ENCODE results near the gene CSTB. TPM values are rescaled to one million over a fixed set of nuclear protein-coding genes. Genes with fewer than 3 reads are reported as not detected.
"Not testable (repeated sequence)": the region's sequence is repeated elsewhere in the genome, so short reads cannot be mapped to it uniquely, and the experiment has no call there.

CSTB gene, protein sequence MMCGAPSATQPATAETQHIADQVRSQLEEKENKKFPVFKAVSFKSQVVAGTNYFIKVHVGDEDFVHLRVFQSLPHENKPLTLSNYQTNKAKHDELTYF
- 11.9 and 14.9 TPM in 2 replicates for total RNA-seq (2014; rRNA removed; shearing (Covaris generic))

GRCh38 chr21:43775795-43776430 lies at the start of gene CSTB:
Gene CSTB, minus strand, starts transcription at chr21:43776308. Its CDS starts 39 bp downstream, at chr21:43776269.
- H3K36me3 ChIP-seq: peaks cover 29% of the 10 kb centered on the region
- peak within 1 kb of the TSS; percentile 94 for H3K4me3 ChIP-seq
- no peaks in the 10 kb centered on the region for H3K9me3 ChIP-seq (replicated peaks)
- peaks cover 10% of the 10 kb centered on the region for H3K4me1 ChIP-seq (replicated peaks)
- DNase-seq (ENCODE audit: low read depth in 1 of 2, low spot score in 2 of 2): peak; percentile 83 to 84
- peak within 1 kb of the TSS; percentile 88 for H3K27ac ChIP-seq
- no peaks in the 10 kb centered on the region for H3K27me3 ChIP-seq (replicated peaks)

DNA sequence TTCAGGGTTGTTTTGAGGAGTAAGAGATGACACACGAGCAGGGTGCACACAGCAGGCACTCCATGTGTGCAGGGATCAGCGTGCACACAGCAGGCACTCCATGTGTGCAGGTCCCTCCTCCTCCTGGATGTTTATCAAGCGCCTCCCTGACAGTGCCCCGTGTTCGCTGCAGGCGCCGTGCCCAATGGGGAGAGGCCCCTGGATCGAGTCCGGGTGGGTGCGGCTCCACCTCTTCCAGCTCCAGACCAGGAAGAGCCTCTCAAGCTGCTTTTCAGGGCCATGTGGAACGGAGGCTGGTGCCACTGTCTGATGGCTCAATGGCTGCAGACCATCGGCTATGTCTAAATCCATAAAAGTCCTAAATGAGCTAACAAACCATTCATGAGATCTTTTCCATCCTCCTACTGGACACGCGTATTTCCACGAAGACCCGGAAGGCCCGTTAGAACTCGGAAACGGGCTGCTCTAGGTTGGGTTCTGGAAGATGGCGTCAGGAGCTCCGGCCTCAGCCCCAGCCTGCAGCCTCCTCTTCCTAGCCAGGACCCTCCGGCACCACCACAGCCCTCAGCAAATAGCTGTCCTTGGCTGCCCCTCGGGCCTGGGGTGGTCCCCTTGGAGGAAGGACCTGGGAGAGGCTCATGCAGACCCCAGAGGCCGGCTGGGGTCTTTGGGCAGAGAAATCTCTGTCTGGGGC lies 49.3 kb upstream of the CSTB start:
- Histone ChIP-seq H3K4me1 (replicated peaks) (peaks cover 54% of the 10 kb centered on the region), H3K9me3 (replicated peaks) (no peaks in the 10 kb centered on the region), H3K27me3 (replicated peaks) (no peaks in the 10 kb centered on the region), H3K36me3 (no peaks in the 10 kb centered on the region; the same call in 1 of the 2 replicates), H3K27ac (no peak overlapping the region), H3K4me3 (no peak overlapping the region)
- DNase-seq (ENCODE audit: low read depth in 1 of 2, low spot score in 2 of 2): no peak

GRCh38 chr21:43824333-43825241 lies 48.5 kb upstream of the CSTB start:
- no peaks in the 10 kb centered on the region for H3K27me3 ChIP-seq (replicated peaks)
- DNase-seq (ENCODE audit: low read depth in 1 of 2, low spot score in 2 of 2): peak in 1 of 2 experiments; percentile 29
- no peaks in the 10 kb centered on the region; the same call in 1 of the 2 replicates for H3K36me3 ChIP-seq
- H3K4me1 ChIP-seq (replicated peaks): peaks cover 48% of the 10 kb centered on the region
- no peaks in the 10 kb centered on the region for H3K9me3 ChIP-seq (replicated peaks)
- H3K4me3 ChIP-seq: no peak overlapping the region
- no peak overlapping the region for H3K27ac ChIP-seq

GRCh38 chr21:43822741-43823140 lies 46.6 kb upstream of the CSTB start:
- not testable (repeated sequence) for H3K9me3 ChIP-seq (replicated peaks); H3K27me3 ChIP-seq (replicated peaks); H3K4me3 ChIP-seq; DNase-seq (ENCODE audit: low read depth in 1 of 2, low spot score in 2 of 2); H3K27ac ChIP-seq; H3K36me3 ChIP-seq
- peaks cover 39% of the 10 kb centered on the region for H3K4me1 ChIP-seq (replicated peaks)

- peaks cover 34% of the 10 kb centered on the region for H3K4me1 ChIP-seq (replicated peaks)
- H3K9me3 ChIP-seq (replicated peaks); H3K4me3 ChIP-seq; DNase-seq (ENCODE audit: low read depth in 1 of 2, low spot score in 2 of 2); H3K36me3 ChIP-seq; H3K27ac ChIP-seq; H3K27me3 ChIP-seq (replicated peaks): not testable (repeated sequence)
Measured at GRCh38 chr21:43822166-43822565, 46.1 kb upstream of the CSTB start.

- Histone ChIP-seq H3K36me3 (no peaks in the 10 kb centered on the region), H3K4me1 (replicated peaks) (peaks cover 21% of the 10 kb centered on the region), H3K4me3 (no peak overlapping the region), H3K27ac (no peak overlapping the region), H3K27me3 (replicated peaks) (no peaks in the 10 kb centered on the region), H3K9me3 (replicated peaks) (no peaks in the 10 kb centered on the region)
- DNase-seq (ENCODE audit: low read depth in 1 of 2, low spot score in 2 of 2): no peak
Measured at GRCh38 chr21:43820466-43820865, 44.4 kb upstream of the CSTB start.

DNA sequence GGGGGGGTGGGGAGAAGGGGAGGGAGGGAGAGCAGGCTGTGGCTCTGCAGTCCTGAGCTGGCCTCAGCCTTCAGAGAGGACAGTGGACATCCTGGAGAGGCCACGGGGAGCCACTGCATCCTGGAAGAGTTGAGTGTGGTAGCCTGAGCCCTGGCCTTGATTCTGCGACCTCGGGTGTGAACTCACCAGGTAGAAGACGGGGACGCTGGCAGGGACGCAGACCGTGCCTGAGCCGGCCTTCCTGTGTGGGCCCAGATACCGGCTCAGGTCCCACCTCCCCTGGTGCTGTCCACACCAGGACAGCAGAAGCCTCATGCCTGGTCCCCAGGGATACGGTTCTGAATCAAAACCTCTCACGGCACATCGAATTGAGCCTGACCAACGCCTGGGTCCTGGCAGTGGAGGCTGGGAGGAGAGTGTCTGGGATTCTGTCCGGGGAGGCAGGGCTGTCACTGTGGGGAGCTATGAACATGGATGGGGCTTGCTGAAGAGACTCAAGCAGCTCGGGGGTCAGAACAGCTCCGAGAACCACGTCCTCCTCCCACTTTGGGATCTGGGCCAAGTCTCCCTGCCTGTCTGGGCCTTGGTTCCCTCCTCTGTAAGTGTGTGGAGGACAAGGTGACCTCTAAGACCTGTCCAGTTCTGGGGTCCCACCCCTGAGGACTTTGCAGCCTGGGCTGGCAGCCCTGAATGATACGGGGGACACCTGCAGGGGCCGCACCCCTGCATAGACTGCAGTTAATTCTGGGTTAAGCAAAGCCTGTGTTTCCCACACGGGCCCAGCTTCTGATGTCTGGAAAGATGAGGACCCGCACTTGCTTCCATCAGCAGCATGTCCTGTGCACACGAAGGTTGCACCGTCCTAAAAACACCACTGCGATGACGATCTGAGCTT lies 43.6 kb upstream of the CSTB start:
- Histone ChIP-seq H3K4me3 (no peak overlapping the region), H3K27me3 (replicated peaks) (no peaks in the 10 kb centered on the region), H3K36me3 (no peaks in the 10 kb centered on the region), H3K9me3 (replicated peaks) (no peaks in the 10 kb centered on the region), H3K4me1 (replicated peaks) (peaks cover 16% of the 10 kb centered on the region), H3K27ac (no peak overlapping the region)
- DNase-seq (ENCODE audit: low read depth in 1 of 2, low spot score in 2 of 2): no peak

- H3K27me3 ChIP-seq (replicated peaks): no peaks in the 10 kb centered on the region
Measured at GRCh38 chr21:43818685-43819084, 42.6 kb upstream of the CSTB start.

DNA sequence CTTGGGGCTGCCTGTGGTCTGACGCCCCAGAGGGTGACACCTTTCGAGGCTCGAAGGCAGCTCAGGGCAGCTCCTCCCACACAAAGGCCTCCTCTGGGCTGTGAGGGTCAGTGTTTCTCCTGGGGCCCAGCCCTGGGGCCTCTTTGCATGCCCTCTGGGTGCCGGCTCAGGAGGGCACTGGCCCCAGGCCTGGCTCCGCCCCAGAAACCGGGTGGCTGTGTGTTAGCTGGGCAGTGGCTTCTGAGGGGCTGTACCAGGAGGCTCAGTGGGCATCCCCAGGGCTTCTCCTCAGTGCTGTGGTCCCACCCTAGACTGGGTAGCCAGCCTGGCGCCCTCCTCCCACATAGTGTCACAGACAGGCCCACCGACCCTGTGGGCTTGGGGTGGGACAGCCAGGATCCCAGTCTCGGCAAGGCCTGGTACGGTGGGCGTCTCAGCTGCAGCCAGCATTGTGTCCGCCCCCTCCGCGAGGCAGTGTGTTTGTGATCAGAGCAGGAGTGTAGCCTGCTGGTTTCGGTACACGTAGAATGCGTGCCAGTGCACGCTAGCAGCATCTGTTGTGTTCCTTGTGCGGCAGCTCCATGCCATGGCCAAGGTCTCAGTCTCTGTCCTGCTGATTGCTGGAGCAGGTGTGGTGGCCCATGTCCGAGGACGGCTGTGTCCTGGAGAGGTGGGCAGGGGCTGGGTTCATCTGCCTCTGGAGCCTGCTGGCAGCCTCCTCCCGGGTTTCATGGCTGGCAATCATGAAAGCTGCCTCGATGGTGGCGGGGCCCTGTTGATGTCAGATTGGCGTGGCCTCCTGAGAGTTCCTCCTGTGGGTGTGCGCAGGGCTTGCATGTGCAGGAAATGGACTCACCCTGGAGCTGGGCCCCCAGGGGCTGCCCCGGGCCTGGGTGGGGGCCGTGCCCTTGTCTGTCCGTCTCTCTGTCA lies 41.3 kb upstream of the CSTB start:
- H3K4me1 ChIP-seq (replicated peaks): peaks cover 14% of the 10 kb centered on the region
- H3K27ac ChIP-seq: no peak overlapping the region
- H3K27me3 ChIP-seq (replicated peaks): no peaks in the 10 kb centered on the region
- H3K9me3 ChIP-seq (replicated peaks): no peaks in the 10 kb centered on the region
- DNase-seq (ENCODE audit: low read depth in 1 of 2, low spot score in 2 of 2): no peak
- H3K36me3 ChIP-seq: no peaks in the 10 kb centered on the region
- no peak overlapping the region for H3K4me3 ChIP-seq

More at GRCh38 chr21:43818685-43819084, 42.6 kb upstream of the CSTB start:
- Histone ChIP-seq H3K27ac (no peak overlapping the region), H3K36me3 (no peaks in the 10 kb centered on the region), H3K4me1 (replicated peaks) (peaks cover 7% of the 10 kb centered on the region; the same call in 1 of the 2 replicates), H3K4me3 (no peak overlapping the region), H3K9me3 (replicated peaks) (no peaks in the 10 kb centered on the region)
- DNase-seq (ENCODE audit: low read depth in 1 of 2, low spot score in 2 of 2): no peak

DNA sequence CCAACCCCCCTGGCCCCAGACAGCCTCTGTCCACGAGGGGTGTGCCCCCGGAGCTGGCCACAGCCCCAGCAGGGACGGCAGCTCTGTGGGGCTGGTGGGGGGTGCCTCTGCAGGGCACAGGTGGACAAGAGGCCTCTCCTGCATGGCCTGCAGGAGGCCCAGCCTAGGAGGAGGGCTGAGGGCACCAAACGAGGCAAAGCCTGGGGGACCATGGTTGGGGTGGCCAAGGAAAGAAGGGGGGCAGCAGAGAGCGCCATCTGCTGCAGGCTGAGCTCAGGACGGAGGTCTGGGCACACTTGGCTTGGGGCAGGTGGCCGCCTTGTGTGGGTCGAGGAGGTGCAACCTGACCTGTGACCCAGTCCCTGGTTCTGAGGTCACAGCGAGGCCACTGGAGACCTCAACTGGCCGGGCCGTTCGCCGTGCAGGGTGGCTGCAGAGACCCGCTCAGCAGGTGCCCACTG lies 40.5 kb upstream of the CSTB start:
- no peaks in the 10 kb centered on the region for H3K36me3 ChIP-seq
- no peaks in the 10 kb centered on the region for H3K9me3 ChIP-seq (replicated peaks)
- no peaks in the 10 kb centered on the region for H3K27me3 ChIP-seq (replicated peaks)
- H3K4me3 ChIP-seq: no peak overlapping the region
- H3K4me1 ChIP-seq (replicated peaks): peaks cover 21% of the 10 kb centered on the region
- no peak overlapping the region for H3K27ac ChIP-seq
- DNase-seq (ENCODE audit: low read depth in 1 of 2, low spot score in 2 of 2): no peak

DNA sequence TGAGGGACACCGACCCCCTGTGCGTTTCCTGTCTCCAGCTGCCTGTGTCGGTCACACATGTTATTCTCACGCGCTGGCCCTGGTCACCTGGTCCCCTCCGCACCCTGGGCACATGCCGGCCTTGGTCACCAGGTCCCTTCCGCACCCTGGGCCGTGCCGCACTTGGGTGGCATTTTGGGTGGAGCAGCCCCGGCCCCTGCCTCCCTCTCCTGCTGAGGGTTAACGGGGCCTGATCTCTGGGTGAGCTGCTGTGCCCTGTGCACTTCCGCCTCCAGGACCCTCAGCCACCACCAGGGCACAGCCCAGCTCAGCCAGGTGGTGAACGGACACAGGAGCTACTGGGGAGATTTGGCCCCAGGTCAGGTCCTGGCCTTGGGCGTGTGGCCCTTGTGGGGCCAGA lies 39.9 kb upstream of the CSTB start:
- no peaks in the 10 kb centered on the region for H3K27me3 ChIP-seq (replicated peaks)
- H3K27ac ChIP-seq: no peak overlapping the region
- no peaks in the 10 kb centered on the region for H3K9me3 ChIP-seq (replicated peaks)
- H3K4me3 ChIP-seq: no peak overlapping the region
- H3K36me3 ChIP-seq: no peaks in the 10 kb centered on the region
- no peak for DNase-seq (ENCODE audit: low read depth in 1 of 2, low spot score in 2 of 2)
- H3K4me1 ChIP-seq (replicated peaks): peaks cover 28% of the 10 kb centered on the region

- Histone ChIP-seq H3K27ac (no peak overlapping the region), H3K36me3 (no peaks in the 10 kb centered on the region), H3K4me3 (no peak overlapping the region), H3K4me1 (replicated peaks) (peaks cover 33% of the 10 kb centered on the region), H3K27me3 (replicated peaks) (no peaks in the 10 kb centered on the region), H3K9me3 (replicated peaks) (no peaks in the 10 kb centered on the region)
- no peak for DNase-seq (ENCODE audit: low read depth in 1 of 2, low spot score in 2 of 2)
Measured at GRCh38 chr21:43815107-43815613, 39.1 kb upstream of the CSTB start.

Data from SJSA1 (cell line).